ENCODE results near the gene SPRR3. TPM values are rescaled to one million over a fixed set of nuclear protein-coding genes. Genes with fewer than 3 reads are reported as not detected.

Gene SPRR3
- total and polyA plus RNA-seq, 2 experiments from 2014 or later, result not detected

- no peak for TF ChIP-seq ZNF462 (CRISPR knock-in tag; IDR thresholded peaks at IDR 0.05)
Measured at GRCh38 chr1:152996633-152997400, 4.7 kb upstream of the SPRR3 start (continued).

GRCh38 chr1:152997901-152998300 lies 3.6 kb upstream of the SPRR3 start:
- Mint-ChIP-seq H3K4me3 (no peak overlapping the region), H3K27ac (no peak overlapping the region), H3K9me3 (peaks cover 8% of the 10 kb centered on the region; the same call in 2 of the 3 replicates), H3K4me1 (peaks cover 11% of the 10 kb centered on the region; the same call in 2 of the 3 replicates), H3K27me3 (ENCODE audit: insufficient read depth, low read depth, poor library complexity) (peaks cover 2% of the 10 kb centered on the region), H3K36me3 (ENCODE audit: low read depth) (no peaks in the 10 kb centered on the region; the same call in 2 of the 3 replicates)
- DNase-seq (ENCODE audit: low spot score) (no peak), ATAC-seq (no peak)
- no peak overlapping the region for H3K27ac ChIP-seq (ENCODE audit: low read depth)
- no peak overlapping the region; the same call in 1 of the 2 replicates for H2AFZ ChIP-seq
- H3K9me2 ChIP-seq (ENCODE audit: insufficient read depth), result no peaks in the 10 kb centered on the region
- H3K4me2 ChIP-seq, result no peak overlapping the region
- H3K36me3 ChIP-seq (ENCODE audit: insufficient read depth), result no peaks in the 10 kb centered on the region
- no peaks in the 10 kb centered on the region for H3K27me3 ChIP-seq (ENCODE audit: insufficient read depth)
- no peak overlapping the region for H3K4me3 ChIP-seq
- H3K79me2 ChIP-seq (replicated peaks; ENCODE audit: insufficient read depth), result no peaks in the 10 kb centered on the region
- no peaks in the 10 kb centered on the region for H4K20me1 ChIP-seq (replicated peaks; ENCODE audit: insufficient read depth)
- H3K4me1 ChIP-seq (ENCODE audit: insufficient read depth), result no peaks in the 10 kb centered on the region; the same call in 1 of the 2 replicates
- H3F3A ChIP-seq (replicated peaks; ENCODE audit: low read depth), result no peaks in the 10 kb centered on the region
- TF ChIP-seq EZH2 (IDR thresholded peaks at IDR 0.05; ENCODE audit: low read depth, unreplicated experiment) (no peak), ETS1 (IDR thresholded peaks at IDR 0.05) (no peak), CTCF (conservative IDR thresholded peaks at IDR 0.05; ENCODE audit: low read depth in 2 of 2) (no peak), REST (IDR thresholded peaks at IDR 0.05; ENCODE audit: unreplicated experiment) (no peak)
